ENCODE results near the gene AQP4.

Gene AQP4

DNA sequence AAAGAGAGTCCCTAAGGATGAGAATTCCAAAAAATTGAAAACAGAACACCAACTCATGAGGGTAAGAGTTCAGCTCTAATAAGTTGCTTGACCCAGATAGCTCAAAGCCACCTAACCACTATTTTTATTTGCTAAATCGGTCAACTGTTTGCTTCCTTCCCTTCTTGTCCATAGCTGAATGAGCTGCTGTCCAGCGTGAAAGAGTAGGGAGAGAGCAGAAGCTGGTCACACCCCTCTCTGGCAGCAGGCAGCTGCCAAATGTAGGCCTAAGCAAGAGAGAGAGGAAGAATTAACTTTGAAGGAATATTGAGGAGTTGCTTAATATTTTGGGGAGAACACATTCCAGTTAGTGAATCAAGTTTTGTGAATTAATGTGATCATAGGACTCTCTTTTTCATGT lies 25.9 kb downstream of the AQP4 start:
- DNase-seq (ENCODE audit: low read depth): no peak

DNA sequence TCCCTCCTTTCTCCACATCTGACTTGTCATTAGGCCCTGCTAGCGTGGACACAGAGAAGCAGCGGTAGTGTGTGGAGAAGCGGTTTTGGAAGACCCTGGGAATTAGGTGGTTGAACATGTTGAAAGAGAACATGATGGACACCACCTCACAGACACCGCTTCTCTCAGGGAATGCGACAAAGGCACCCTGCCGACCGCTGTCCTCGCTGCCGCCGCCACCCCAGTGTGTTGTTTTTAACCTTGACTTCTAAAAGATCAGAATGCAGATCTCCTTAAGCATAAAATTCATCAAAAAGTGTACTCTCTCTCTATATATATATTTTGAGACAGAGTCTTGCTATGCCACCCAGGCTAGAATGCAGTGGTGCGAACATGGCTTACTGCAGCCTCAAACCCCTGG lies 33.2 kb downstream of the AQP4 start:
- no peak for DNase-seq (ENCODE audit: low read depth)

DNA sequence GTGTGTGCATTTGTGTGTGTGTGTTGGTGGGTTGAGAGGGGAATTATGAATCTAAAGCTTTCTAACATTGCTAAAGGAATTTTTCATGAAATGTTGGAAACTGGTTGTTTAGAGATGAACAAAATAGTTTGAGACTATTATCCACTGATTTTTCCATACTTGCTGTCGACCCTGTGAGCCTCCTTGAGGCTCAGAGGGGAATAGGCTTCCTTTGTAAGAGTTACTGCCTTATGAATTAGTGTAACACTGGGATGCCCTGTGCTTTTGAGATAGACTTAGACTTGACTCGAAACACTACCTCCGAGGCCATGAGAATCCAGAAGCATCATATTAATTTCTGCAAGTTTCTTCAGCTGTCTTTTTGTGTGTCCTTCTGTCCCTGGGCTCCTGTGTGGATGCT lies 37.9 kb downstream of the AQP4 start:
- DNase-seq (ENCODE audit: low read depth): no peak

DNA sequence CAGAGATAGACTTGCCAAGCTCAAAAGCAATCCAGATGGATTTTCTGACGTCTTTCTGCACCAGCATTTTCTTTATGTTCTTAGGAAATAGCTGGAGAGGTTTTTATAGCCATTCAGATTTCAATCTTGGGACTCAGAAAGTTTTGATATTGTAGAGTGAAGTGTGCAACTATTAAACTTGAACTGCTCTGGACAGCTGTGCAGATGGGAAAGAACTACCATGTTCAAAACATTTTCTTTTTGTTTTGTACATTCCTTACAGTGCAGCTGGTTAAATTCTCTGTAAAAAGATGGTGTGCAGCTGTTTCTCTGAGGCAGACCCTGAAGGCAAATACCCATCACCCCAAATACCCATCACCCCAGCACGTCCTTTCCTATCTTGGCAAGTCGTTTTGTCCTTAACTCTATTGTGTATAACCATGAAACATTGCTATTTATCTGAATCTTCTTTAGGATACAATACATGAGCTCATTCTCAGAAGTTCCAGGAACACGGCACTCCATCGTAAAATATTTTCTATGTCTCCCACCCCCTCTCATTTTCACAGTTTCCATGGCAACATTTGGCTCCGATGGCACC lies 38.8 kb downstream of the AQP4 start:
- DNase-seq (ENCODE audit: low read depth): no peak

DNA sequence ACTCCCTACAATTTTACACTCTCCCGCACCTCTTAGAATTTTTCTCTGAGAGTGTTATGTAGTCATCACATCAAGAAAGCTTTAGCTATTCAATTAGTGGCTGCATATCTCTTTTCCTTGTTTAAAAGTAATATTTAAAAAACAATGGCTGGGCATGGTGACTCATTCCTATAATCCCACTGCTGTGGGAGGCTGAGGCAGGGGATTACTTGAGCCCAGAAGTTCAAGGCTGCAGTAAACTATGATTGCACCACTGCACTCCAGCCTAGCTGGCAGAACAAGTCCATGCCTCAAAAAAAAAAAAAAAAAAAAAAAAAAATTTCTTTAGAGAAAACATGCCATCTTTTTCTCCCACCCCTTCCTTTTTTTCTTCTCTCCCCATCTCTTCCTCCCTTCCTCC lies 44.3 kb downstream of the AQP4 start:
- DNase-seq (ENCODE audit: low read depth): no peak

DNA sequence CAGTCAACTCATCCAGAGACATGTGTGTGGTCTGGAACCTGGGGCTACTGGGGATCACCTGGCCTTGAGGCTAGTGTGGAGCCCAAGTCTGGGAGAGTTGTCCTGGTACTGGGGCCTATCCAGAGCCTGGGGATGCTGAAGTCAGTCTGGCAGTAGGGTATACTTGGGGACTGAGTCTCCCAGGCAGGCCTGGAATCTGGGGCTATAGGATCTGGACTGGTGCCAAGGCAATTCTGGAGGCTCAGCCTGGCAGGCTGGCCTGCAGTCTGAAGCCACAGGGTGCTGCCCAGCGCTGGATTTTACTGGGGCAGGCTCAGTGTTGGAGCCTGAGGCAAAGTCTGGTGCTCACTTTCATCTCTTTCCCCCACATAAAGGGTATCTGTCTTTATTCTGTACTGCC lies 46.5 kb downstream of the AQP4 start:
- no peak for DNase-seq (ENCODE audit: low read depth)

DNA sequence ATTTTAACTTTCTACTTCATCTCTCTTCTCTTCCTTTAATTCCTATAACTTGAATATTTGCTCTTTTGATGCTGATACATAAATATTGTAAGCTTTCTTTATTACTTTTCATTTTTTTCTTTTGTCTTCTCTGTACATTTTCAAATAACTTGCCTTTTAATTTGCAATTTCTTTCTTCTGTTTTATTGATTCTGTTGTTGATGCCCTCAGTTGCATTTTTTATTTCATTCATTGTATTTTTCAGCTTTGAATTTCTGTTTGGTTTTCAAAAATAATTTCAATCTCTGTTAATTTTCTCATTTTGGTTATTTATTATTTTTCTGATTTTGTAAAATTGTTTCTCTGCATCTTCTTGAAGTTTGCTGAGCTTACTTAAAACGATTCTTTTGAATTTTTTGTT lies 47.0 kb downstream of the AQP4 start:
- no peak for DNase-seq (ENCODE audit: low read depth)

DNA sequence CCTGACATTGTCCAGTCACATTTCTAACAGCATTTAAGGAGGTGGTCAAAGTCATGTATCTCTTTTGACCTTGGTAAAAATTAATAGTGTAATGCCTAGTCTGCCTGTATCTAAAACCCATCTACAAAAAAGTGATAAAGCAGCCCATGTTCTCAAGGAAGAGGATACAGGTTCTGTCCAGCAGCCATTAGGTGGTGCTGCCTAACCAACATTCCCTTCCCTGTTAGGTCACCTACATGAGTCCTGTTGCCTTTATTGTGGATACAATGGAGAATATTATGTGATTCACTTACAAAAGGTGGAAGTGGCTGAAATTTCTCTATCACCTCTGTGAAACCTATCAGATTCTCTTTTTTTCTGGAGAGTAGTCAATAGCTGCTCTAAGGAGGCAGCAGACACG lies 52.5 kb downstream of the AQP4 start:
- DNase-seq (ENCODE audit: low read depth): no peak

DNA sequence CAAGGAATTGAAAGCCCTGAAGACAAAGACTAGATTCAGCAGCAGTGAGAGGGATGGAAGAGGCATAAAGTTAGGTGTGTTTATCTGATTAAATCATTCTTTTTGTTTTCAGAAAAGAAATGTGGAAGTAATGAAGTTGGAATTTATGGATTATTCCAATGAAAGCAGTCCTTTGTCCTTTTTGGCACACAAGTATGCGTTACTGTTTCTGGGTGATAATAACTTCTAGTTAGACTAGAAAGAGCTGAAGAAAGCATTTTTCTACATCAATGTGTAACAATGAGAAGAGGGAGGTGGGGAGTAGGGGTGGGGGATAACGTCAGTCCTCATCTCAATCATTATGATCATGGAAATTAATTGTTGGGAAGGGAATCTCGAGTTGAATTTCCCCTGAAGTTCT lies 53.0 kb downstream of the AQP4 start:
- DNase-seq (ENCODE audit: low read depth): no peak

DNA sequence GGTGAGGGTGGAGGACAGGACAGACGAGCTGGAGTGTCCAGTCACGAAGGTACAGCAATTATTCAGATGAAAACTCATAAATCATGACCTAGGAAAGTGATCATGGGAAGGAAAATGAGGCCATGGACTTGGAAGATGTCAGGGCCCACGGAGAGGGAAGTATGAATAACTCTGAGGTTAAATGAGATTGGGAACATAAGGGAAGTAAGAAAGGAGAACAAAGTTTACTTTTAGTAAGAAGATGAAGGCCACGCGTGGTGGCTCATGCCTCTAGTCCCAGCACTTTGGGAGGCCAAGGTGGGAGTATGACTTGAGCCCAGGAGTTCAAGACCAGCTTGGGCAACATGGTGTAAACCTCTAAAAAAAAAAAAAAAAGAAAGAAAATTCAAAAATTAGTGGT lies 56.2 kb downstream of the AQP4 start:
- no peak for DNase-seq (ENCODE audit: low read depth)

DNA sequence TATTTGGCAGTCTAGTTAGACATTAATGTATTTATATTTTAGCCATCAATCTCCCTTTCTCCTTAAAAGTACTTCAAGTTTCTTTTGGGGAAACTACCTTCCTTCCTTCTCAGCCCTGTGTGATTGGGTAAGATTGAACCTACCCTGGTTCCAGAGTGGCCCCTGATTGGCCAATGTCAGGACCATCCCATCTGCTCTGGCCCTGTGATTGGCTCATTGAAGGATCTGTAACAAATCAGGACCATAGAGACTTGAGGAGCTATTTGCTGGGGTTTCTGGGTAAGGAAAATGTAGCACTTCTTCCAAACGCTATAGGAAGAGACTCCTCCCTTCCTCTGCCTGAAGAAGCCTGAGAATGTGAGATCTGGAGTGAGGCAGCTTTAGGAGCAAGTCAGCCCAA lies 59.3 kb downstream of the AQP4 start:
- DNase-seq (ENCODE audit: low read depth): no peak

DNA sequence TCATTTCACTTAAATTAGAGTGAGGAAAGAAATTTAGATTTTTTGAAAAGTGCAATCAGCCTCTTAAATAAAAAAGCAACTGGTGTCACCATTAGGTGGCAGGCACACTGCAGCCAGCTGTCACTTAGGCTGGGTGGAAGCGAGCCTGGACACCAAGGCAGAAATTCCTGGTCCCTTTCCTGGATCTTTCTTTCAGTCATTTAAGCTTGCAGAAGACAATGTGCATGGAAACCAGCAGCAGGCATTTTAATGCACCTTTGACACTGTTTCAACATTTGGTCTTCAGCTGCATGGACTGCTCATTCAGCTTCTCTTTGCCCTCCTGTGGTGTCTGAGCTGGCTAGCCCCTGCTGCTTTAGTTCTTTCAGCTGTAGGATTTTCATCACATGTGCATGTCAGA lies 61.0 kb downstream of the AQP4 start:
- no peak for DNase-seq (ENCODE audit: low read depth)

DNA sequence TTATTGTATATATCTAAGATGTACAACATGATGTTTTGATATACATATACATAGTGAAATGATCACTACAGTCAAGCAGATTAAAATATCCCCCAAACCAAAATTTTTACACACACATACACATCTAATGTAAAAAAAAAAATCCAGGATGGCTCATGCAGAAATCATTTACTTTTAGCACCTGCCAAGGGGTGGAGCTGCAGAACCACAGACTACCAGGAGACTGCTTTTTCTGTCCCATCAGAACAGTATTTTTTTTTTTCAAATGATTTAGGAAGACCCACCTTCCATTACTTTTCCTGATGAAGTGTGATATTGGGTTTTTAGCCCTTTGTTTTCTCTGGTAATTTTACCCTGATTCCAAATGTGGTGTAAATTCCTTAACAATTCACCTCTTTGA lies 61.9 kb downstream of the AQP4 start:
- DNase-seq (ENCODE audit: low read depth): no peak

DNA sequence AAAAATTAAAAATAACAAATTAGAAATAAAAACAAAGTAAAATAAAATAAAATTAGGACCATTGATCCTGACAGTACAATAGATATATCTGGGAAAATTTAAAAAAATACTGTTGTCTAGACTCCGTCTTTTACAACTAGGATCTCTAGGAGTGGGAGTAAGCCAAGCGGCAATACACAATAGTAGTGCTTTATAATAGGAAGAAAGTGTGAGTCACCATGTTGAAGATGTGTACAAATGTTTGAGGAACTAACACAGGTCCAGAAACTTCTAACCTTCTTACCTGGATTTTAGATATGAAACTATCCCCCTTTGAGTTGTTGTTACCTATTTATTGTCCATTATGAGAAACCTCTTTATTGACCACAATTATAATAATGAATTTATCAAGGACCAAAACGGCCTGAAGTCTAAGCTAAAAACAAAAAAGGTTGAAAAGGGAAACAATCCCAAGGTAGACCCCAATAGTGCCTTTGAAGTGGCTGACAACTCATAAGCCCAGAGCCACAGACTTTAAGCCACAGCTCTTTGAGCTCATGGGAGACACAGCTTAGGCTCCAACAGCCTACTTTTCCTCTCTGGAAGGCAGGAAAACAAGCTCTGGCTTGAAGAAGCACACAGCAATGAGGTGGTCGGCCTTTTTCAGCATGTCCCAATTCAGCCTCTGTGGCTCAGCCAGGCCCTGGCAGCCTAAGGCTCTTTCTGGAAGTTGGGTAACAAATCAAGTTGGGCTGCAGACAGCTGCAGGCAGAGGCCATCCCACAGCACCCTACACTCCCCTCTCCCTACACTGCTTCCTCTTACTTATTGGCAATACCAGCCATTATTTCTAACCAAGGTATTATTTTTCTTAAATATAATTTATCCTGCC lies 62.9 kb downstream of the AQP4 start:
- no peak for DNase-seq (ENCODE audit: low read depth)
